ENCODE measurements around the gene TSTD1. TPM values are rescaled to one million over a fixed set of nuclear protein-coding genes. Genes with fewer than 3 reads are reported as not detected.
A peak's percentile ranks its signal among the peaks of the same experiment; 100 is the strongest.

TSTD1 gene
- total RNA-seq, 6 donors from 2014 or later: 56.2 to 170 (median 113) TPM

- TF ChIP-seq EP300 (IDR thresholded peaks at IDR 0.05) (no peak), POLR2AphosphoS5 (IDR thresholded peaks at IDR 0.05) (no peak), POLR2A (IDR thresholded peaks at IDR 0.05) (no peak), CTCF (IDR thresholded peaks at IDR 0.05) (no peak)
- Histone ChIP-seq H3K9me3 (no peaks in the 10 kb centered on the region), H3K36me3 (peaks cover 32 to 52% (median 40%) of the 10 kb centered on the region in 4 donors), H3K27ac (peak overlapping the region; percentile 74 to 88 (median 81)), H3K27me3 (no peaks in the 10 kb centered on the region), H3K4me1 (peaks cover 17 to 30% (median 25%) of the 10 kb centered on the region in 4 donors), H3K4me3 (peak overlapping the region in 1 of 4 donors; percentile 73)
- WGBS, 2 donors: 89 to 94% methylated on average over 5 of the region's 5 CpGs
- no peak for DNase-seq
- ATAC-seq (ENCODE audit: low FRiP score in 2 of 2): peak in 1 of 2 donors; percentile 3
These were observed 782 bp upstream of the TSTD1 start for GRCh38 chr1:161039546-161039945.

DNA sequence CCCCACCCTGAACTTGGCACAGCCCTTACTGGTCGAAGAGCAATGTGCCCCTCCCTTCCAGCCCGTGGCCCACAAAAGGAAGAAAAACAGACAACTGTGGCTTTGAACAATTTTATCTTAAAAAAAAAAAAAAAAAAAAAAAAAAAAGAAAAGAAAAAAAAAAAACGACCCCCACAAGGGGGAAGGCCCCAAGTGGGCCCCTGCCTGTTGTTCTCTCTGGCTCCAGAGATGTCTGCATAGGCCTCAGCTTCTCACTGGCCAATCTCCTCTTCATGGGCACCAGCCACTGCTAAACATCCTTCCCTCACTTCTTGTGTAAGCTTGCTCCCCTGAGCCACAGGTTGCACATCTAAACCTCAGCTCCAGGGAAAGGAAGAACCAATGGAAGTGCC, 386 bp upstream of the TSTD1 start:
- H3K4me3 ChIP-seq: peak overlapping the region in 3 of 4 donors; percentile 63 to 76 (median 73)
- DNase-seq: no peak
- H3K9me3 ChIP-seq: no peaks in the 10 kb centered on the region
- no peaks in the 10 kb centered on the region for H3K27me3 ChIP-seq
- TF ChIP-seq POLR2AphosphoS5 (IDR thresholded peaks at IDR 0.05) (no peak), POLR2A (IDR thresholded peaks at IDR 0.05) (no peak), CTCF (IDR thresholded peaks at IDR 0.05) (no peak), EP300 (IDR thresholded peaks at IDR 0.05) (no peak)
- no peak for ATAC-seq (ENCODE audit: low FRiP score in 2 of 2)
- H3K27ac ChIP-seq: peak overlapping the region; percentile 74 to 88 (median 81)
- H3K36me3 ChIP-seq: peaks cover 32 to 52% (median 40%) of the 10 kb centered on the region in 4 donors
- 11 to 22% methylated on average over 2 to 3 of the region's 3 CpGs for WGBS, 2 donors
- H3K4me1 ChIP-seq: peaks cover 16 to 27% (median 21%) of the 10 kb centered on the region in 4 donors

- Histone ChIP-seq H3K27me3 (no peaks in the 10 kb centered on the region), H3K9me3 (no peaks in the 10 kb centered on the region), H3K4me3 (peak overlapping the region in 3 of 4 donors; percentile 63 to 76 (median 73)), H3K4me1 (peaks cover 7 to 20% (median 16%) of the 10 kb centered on the region in 4 donors), H3K27ac (peak overlapping the region; percentile 74 to 88 (median 81)), H3K36me3 (peaks cover 32 to 49% (median 38%) of the 10 kb centered on the region in 4 donors)
- DNase-seq: peak in 1 of 2 donors; percentile 36
- peak; percentile 5 to 11 for ATAC-seq (ENCODE audit: low FRiP score in 2 of 2)
- TF ChIP-seq CTCF (IDR thresholded peaks at IDR 0.05) (no peak), POLR2AphosphoS5 (IDR thresholded peaks at IDR 0.05) (no peak), POLR2A (IDR thresholded peaks at IDR 0.05) (no peak), EP300 (IDR thresholded peaks at IDR 0.05) (no peak)
- 54 to 68% methylated on average over 19 to 21 of the region's 21 CpGs for WGBS, 2 donors
These were observed 872 bp downstream of the TSTD1 start for GRCh38 chr1:161037661-161038522.

GRCh38 chr1:161033751-161034150, 5.0 kb downstream of the TSTD1 start:
- Histone ChIP-seq H3K4me1 (peaks cover 7 to 28% (median 9%) of the 10 kb centered on the region in 4 donors), H3K9me3 (no peaks in the 10 kb centered on the region), H3K36me3 (peaks cover 0 to 9% (median 2%) of the 10 kb centered on the region in 4 donors), H3K27ac (no peak overlapping the region), H3K4me3 (no peak overlapping the region), H3K27me3 (no peaks in the 10 kb centered on the region)
- ATAC-seq (ENCODE audit: low FRiP score in 2 of 2) (no peak), DNase-seq (no peak)
- TF ChIP-seq POLR2AphosphoS5 (IDR thresholded peaks at IDR 0.05): no peak
- no peak for TF ChIP-seq EP300 (IDR thresholded peaks at IDR 0.05)
- TF ChIP-seq CTCF (IDR thresholded peaks at IDR 0.05): no peak
- TF ChIP-seq POLR2A (IDR thresholded peaks at IDR 0.05): no peak
- WGBS, 2 donors: 95 to 100% methylated on average over 3 of the region's 3 CpGs
